Hematopoietic multipotent progenitor cell (in vitro differentiated cells): ENCODE results near the gene MT1B. TPM values are rescaled to one million over a fixed set of nuclear protein-coding genes. Genes with fewer than 3 reads are reported as not detected.
A peak's percentile ranks its signal among the peaks of the same experiment; 100 is the strongest.
"Not testable (repeated sequence)": the region's sequence is repeated elsewhere in the genome, so short reads cannot be mapped to it uniquely, and the experiment has no call there.

Source experiments
- DNase-seq, 3 donors: peaks; one replicate each; pipeline ENCODE4 v3.0.0-alpha.2; 2011 to 2015; ENCODE audit warnings: low read depth in 2 of 3, low spot score in 2 of 3
- total RNA-seq: library from RNA; depleted of rRNA; stranded (reverse); fragments of >200 nt; gene quantifications from one replicate; pipeline ENCODE4 v1.2.3, GENCODE V29; 2012

MT1B gene
- total RNA-seq, 1 donor: not detected

DNA sequence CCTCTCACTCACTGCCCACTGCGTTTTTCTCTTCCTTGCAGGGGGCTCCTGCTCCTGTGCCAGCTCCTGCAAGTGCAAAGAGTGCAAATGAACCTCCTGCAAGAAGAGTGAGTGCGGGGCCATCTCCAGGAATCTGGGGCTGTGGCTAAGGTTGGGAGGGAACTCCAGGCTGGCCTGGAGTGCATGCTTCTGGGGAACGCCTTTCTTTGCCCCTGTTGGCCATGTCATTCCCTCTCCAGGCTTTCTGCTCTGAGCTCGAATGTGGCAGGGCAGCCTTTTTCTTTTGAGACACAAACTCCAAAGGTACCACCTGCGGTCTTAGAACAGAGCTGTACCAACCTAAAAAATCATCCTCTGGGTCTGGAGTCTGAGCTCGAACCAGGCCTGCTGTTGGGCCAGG is 33.5 kb upstream of the MT1B start:
- DNase-seq: no peak

DNA sequence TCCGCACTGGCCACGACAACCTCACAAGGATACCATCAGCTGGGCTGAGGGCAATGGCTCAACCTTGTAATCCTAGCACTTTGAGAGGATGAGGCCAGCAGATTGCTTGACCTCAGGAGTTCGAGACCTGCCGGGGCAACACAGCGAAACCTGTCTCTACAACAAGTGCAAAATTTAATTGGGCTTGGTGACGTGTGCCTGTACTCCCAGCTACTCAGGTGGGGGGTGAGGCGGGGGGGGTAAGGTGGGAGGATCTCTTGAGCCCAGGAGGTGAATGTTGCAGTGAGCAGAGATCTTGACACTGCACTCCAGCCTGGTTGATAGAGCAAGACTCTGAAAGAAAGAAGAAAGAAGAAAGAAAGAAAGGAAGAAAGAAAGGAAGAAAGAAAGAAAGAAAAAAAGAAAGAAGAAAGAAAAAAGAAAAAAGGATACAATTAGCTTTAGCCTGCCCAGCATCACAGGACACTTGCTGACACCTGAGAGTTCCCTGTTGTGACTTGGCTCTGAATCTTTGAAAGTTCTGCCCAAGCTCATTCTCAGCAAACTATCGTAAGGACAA is 31.3 kb upstream of the MT1B start:
- no peak for DNase-seq

DNA sequence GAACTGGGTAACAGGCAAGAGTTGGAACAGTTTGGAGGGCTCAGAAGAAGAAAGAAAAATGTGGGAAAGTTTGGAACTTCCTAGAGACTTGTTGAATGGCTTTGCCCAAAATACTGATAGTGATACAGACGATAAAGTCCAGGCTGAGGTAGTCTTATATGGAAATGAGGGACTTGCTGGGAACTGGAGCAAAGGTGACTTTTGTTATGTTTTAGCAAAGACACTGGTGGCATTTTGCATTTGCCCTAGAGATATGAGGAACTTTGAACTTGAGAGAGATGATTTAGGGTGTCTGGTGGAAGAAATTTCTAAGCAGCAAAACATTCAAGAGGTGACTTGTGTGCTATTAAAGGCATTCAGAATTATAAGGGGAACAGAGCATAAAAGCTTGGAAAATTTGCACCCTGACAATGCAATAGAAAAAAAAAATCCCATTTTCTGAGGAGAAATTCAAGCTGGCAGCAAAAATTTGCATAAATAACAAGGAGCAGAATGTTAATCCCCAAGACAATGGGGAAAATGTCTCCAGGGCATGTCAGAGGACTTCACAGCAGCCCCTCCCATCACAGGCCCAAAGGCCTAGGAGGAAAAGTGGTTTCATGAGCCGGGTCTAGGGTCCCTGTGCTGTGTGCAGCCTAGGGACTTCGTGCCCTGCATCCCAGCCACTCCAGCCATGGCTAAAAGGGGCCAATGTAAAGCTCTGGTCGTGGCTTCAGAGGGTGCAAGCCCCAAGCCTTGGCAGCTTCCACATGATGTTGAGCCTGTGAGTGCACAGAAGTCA is 29.8 kb upstream of the MT1B start:
- DNase-seq: not testable (repeated sequence)

DNA sequence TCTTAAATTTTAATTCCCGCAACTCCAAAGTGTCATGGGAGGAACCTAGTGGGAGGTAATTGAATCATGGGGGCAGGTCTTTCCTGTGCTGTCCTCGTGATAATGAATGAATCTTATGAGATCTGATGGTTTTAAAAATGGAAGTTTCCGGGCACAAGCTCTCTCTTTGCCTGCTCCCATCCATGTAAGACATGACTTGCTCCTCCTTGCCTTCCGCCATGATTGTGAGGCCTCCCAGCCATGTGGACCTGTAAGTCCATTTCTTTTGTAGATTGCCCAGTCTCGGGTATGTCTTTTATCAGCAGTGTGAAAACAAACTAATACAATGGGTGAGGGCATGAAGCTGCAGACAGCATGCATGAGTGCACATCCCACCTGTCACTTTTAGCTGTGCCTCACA is 28.5 kb upstream of the MT1B start:
- DNase-seq: not testable (repeated sequence)

DNA sequence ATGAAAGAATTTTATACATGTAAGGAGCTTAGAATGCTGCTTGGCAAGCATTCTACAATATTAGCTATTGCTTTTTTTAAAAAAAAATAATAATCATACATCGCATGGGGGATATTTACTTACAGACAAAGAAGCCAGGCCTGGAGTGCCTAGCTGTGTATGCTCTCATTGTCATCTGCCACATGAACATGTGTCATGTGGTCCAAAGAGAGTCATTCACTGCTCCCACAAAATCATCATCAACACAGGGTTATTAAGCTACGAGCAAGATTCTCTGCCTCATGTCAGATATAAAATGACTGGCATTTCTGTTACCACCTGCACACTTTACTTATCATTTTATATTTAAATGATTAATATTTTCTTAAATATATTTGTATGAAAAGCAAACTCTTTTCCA is 28.0 kb upstream of the MT1B start:
- no peak for DNase-seq

DNA sequence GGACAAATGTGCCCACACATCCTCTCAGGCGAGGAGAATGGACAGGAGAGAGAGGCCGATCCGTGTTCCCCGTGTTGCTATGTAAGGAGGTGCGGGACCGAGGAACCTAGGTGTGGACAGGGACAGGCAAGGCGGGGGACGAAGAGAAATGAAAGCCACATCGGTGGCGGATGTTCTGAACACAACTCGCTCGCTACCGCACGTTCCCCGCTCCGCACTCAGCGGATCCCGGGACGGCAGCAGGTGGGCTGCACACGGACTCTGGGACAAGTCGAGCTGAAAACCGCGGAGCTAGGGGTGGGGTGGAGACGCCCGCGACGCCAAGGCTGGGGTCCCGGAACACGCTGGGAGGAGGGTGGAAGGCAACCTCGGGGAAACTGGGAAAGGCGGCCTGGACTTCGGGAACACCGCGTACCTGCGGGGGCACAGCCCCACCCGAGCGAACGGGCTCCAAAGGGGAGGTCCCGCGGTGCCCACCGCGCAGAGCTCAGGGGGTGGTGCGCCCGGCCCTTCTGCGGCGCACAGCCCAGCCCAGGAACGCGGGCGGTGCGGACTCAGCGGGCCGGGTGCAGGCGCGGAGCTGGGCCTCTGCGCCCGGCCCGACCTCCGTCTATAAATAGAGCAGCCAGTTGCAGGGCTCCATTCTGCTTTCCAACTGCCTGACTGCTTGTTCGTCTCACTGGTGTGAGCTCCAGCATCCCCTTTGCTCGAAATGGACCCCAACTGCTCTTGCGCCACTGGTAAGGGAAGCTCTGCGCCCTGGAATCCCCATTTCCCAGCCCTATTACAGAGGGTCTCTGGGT is 26.3 kb upstream of the MT1B start, which contains the start of gene MT1E:
MT1E (plus strand) TSS at position 642 of the 803 bp plus-strand sequence; CDS start at position 713, 71 bp downstream.
- peak in 2 of 3 donors; percentile 42 to 63 for DNase-seq

DNA sequence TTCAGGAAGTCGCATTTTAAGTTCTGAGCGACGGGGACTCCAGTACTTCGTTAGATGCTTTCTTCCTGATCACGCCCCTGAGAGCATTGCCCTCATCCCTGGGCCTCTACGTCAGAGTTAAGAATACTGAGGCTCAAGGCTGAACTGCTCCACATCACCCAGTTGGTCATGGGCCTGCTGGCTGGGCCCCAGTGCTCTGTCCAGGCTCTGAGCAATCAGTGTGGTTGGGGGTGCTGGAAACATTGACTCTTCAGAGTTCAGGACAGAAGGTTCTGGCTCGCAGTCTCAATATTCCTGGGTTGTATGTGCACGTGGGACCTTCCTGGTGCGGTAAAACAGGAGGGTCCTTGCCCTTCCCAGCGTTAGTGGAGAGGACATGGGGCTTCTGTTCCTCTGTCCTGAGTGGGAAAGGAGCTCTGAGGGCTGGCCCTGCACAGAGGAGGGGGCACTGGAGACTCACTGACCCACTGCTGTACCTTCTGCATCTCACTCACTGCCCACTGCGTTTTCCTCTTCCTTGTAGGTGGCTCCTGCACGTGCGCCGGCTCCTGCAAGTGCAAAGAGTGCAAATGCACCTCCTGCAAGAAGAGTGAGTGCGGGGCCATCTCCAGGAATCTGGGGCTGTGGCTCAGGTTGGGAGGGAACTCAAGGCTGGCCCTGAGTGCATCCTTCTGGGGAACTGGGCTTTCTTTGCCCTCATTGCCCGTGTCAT is 25.6 kb upstream of the MT1B start:
- DNase-seq: no peak

DNA sequence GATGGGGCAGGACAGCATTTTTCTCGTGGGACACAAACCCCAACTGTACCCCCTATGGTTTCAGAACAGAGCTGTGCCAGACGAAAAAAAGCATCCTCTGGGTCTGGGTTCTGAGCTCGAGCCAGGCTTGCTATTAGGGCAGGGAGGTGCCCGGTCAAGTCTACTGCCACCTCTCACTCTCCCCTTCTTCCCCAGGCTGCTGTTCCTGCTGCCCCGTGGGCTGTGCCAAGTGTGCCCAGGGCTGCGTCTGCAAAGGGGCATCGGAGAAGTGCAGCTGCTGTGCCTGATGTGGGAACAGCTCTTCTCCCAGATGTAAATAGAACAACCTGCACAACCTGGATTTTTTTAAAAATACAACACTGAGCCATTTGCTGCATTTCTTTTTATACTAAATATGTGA is 25.0 kb upstream of the MT1B start:
- no peak for DNase-seq

DNA sequence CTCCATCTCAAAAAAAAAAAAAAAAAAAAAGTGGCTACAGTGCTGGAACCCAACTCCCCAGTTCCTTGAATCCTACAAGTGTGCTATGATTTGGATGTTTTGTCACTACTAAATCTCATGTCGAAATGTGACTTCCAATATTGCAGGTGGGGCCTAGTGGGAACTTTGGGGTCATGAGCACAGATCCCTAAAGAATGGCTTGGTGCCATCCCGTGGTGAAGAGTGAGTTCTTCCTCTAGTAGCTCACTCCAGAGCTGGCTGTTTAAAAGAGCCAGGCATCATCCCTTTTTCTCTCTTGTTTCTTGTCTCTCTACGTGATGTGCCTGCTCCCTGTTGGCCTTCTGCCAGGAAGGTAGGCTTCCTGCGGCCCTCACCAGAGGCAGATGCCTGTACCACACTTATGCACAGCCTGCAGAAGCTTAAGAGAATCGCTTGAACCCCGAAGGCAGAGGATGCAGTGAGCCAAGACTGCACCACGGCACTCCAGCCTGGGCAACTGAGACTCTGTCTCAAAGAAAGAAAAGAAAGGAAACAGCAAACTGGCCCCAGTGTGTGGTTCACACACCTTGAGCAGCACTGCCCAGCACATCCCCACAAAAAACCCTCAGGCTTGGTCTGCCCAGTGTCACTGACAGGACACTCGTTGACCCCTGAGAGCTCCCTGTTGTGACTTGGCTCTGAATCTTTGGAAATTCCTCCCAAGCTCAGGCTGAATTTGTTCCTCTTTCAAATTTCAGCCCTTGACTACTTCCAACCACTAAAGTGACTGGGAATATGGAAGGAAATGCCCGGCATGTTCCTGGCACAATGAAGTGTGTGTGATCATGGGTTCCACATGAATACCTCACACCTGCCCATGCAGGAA is 23.0 kb upstream of the MT1B start:
- no peak for DNase-seq

DNA sequence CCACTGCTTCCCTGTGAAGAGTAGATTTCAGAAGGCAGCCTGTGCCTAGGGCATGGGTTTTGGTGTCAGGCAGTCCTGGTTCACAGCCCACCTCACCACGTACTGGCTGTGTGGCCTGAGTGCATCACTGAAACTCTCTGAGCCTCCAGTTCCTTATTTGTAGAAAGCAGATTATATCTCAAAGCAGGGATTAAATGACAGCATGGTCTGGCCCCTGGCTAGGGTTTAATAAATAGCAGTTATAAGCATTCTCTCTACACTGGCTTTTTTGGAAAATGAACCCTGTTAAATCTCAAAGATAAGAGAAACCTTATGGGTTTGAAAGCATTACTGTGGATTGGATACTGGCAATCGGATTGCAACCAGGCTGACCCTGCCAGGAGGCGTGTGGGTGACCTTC is 22.2 kb upstream of the MT1B start:
- DNase-seq: no peak

DNA sequence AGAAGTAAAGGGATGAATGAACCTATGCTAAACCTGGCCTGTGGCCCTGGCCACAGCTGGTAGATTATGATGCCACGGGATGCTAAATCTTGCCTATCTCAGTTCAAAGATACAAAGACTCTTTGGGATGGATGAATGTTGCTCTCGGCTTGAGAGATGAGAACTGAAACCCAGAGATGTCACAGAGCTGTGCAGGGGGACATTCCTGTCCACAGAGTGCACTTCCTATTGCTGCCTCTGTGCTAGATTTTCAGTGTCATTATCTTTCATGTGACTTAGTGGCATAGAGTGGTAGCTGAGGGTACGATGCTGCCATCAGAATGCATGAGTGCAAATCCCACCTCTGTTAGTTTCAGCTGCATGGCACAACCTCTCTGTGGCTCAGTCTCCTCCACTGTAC is 21.6 kb upstream of the MT1B start:
- DNase-seq: no peak

DNA sequence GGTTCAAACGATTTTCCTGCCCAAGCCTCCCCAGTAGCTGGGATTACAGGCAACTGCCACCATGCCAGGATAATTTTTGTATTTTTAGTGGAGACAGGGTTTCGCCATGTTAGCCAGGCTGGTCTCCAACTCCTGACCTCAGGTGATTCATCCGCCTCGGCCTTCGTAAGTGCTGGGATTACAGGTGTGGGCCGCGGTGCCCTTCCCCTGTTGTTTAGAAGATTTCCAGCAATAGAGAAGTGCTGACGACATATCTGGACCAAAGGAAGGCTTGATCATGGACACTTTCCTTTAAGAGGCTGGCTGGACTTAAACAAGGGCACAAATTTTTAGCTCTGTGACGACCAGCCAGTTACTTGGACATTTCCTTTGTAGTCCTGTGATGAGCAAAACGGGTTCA is 20.5 kb upstream of the MT1B start:
- no peak for DNase-seq

DNA sequence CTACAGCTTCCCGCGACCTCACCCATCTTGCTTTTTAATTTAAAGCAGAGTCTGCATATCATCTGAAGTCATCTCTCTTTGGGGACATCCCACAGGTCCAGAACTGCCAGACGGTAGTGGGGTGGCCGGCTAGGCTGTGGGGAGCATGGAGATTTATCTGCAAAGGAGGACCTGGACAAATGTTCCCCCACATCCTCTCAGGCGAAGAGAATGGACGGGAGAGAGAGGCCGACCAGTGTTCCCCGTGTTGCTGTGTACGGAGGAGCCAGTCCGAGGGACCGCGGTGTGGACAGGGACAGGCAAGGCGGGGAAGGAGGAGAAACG is 19.9 kb upstream of the MT1B start:
- no peak for DNase-seq

DNA sequence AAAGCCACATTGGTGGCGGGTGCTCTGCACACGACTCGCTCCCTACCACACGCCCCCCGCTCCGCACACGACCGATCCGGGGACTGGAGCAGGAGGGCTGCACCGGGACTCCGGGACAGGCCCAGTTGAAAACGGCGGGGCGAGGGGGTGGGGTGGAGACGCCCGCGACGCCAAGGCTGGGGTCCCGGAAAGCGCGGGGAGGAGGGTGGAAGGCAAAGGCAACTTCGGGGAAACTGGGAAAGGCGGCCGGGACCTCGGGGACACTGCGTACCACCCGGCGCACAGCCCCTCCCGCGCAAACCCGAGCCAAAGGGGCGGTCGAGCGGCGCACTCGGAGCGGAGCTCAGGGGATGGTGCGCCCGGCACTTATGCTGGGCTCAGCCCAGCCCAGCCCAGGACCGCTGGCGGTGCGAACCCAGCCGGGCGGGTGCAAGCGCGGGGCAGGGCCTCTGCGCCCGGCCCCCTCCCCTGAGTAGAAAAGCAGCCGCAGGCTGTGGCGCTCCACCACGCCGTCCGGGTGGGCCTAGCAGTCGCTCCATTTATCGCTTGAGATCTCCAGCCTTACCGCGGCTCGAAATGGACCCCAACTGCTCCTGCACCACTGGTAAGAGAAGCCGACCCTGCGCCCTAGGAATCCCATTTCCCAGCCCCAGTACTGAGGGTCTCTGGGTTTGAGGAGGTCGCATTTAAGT is 19.4 kb upstream of the MT1B start, which contains the start of gene MT1M:
MT1M (plus strand) TSS at position 504 of the 692 bp plus-strand sequence; CDS start at position 577, 73 bp downstream.
- DNase-seq: no peak

DNA sequence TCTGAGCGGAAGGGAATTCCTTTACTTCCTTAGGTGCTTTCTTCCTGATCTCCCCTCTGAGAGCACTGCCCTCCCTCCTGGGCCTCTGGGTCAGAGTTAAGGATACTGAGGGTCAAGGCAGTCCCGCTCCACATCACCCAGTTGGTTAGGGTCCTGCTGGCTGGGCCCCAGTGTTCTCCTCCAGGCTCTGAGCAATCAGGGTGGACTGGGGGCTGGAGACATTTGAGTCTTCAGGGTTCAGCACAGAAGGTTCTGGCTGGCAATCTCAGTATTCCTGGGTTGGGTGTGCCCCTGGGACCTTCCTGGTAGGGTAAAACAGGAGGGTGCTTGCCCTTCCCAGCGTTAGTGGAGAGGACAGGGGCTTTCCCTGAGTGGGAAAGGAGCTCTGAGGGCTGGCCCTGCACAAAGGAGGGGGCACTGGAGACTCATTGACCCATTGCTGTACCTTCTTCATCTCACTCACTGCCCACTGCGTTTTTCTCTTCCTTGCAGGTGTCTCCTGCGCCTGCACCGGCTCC is 18.8 kb upstream of the MT1B start:
- no peak for DNase-seq

DNA sequence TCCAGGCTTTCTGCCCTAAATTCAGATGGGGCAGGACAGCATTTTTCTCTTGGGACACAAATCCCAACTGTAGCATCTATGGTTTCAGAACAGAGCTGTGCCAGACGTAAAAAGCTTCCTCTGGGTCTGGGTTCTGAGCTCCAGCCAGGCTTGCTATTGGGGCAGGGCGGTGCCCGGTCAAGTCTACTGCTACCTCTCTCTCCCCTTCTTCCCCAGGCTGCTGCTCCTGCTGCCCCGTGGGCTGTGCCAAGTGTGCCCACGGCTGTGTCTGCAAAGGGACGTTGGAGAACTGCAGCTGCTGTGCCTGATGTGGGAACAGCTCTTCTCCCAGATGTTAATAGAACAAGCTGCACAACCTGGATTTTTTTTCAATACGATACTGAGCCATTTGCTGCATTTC is 18.2 kb upstream of the MT1B start:
- DNase-seq: no peak

DNA sequence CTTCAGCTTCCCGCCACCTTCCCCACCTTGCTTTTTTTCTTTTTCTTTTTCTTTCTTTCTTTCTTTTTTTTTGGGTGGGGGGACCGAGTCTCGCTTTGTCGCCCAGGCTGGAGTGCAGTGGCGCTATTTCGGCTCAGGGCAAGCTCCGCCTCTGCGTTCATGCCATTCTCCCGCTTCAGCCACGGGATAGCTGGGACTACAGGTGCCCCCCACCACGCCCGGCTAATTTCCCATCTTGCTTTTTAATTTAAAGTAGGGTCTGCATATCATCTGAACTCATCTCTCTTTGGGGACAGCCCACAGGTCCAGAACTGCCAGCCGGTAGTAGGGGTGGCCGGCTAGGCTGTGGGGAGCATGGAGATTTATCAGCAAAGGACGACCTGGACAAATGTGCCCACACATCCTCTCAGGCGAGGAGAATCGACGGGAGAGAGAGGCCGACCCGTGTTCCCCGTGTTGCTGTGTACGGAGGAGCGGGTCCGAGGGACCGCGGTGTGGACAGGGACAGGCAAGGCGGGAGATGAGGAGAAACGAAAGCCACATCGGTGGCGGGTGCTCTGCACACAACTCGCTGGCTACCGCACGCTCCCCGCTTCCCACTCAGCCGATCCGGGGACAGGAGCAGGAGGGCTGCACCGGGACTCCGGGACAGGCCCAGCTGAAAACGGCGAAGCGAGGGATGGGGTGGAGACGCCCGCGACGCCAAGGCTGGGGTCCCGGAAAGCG is 16.8 kb upstream of the MT1B start:
- DNase-seq: no peak

DNA sequence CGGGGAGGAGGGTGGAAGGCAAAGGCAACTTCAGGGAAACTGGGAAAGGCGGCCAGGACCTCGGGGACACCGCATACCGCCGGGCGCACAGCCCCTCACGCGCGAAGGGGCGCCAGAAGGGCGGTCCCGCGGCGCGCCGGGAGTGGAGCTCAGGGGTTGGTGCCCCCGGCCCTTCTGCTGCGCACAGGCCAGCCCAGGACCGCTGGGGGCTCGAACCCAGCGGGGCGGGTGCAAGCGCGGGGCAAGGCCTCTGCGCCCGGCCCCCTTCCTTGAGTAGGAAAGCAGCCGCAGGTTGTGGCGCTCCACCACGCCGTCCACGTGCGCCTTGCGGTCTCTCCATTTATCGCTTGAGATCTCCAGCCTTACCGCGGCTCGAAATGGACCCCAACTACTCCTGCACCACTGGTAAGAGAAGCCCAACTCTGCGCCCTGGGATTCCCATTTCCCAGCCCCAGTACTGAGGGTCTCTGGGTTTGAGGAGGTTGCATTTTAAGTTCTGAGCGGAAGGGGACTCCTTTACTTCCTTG is 16.2 kb upstream of the MT1B start:
- DNase-seq: no peak
